Parathyroid adenoma (tissue), 2 donors: ENCODE data around the gene PLAGL1.

Experiments
- H2AFZ ChIP-seq: fragments of 300-600 bp; sonication (generic); one replicate; pipeline ENCODE4 v1.7.0; 2017; ENCODE audit warnings: antibody characterized with exemption, mild to moderate bottlenecking
- H3K27ac ChIP-seq: fragments of 300-600 bp; sonication (generic); one replicate; pipeline ENCODE4 v1.7.0; 2017
- H3K27me3 ChIP-seq: fragments of 300-600 bp; sonication (generic); one replicate; pipeline ENCODE4 v1.7.0; 2017; ENCODE audit warnings: low read length; ENCODE audit not compliant: control insufficient read depth, insufficient read depth
- H3K36me3 ChIP-seq: fragments of 300-600 bp; sonication (generic); one replicate; pipeline ENCODE4 v1.7.0; 2017; ENCODE audit warnings: low read length; ENCODE audit not compliant: control insufficient read depth, insufficient read depth
- H3K4me1 ChIP-seq: fragments of 300-600 bp; sonication (generic); one replicate; pipeline ENCODE4 v1.7.0; 2017; ENCODE audit warnings: control low read depth
- H3K4me2 ChIP-seq: fragments of 300-600 bp; sonication (generic); one replicate; pipeline ENCODE4 v1.7.0; 2017; ENCODE audit warnings: low read length
- H3K4me3 ChIP-seq: fragments of 300-600 bp; sonication (generic); one replicate; pipeline ENCODE4 v1.7.0; 2017; ENCODE audit warnings: low read depth, low read length
- H3K79me2 ChIP-seq: fragments of 300-600 bp; sonication (generic); one replicate; pipeline ENCODE4 v1.7.0; 2017; ENCODE audit warnings: control low read depth
- H3K9ac ChIP-seq: fragments of 300-600 bp; sonication (generic); one replicate; pipeline ENCODE4 v1.7.0; 2017; ENCODE audit warnings: mild to moderate bottlenecking
- H3K9me3 ChIP-seq: fragments of 300-600 bp; sonication (generic); one replicate; pipeline ENCODE4 v1.7.0; 2017; ENCODE audit warnings: low read length; ENCODE audit not compliant: control insufficient read depth
- TF ChIP-seq, protein P1 (sequence below): fragments of 300-600 bp; sonication (generic); IDR thresholded peaks from one replicate; pipeline ENCODE4 v1.7.0; 2017; ENCODE audit warnings: antibody characterized with exemption, mild to moderate bottlenecking
- donor health status: primary hyperparathyroidism.

The PLAGL1 gene

GRCh38 chr6:143973097-143973966 is 34.7 kb downstream of the PLAGL1 start:
- H3K4me2 ChIP-seq, result no peak overlapping the region
- no peaks in the 10 kb centered on the region for H3K4me1 ChIP-seq
- H3K9me3 ChIP-seq, result no peaks in the 10 kb centered on the region
- H3K27ac ChIP-seq, result no peak overlapping the region
- H2AFZ ChIP-seq, result no peak overlapping the region
- no peaks in the 10 kb centered on the region for H3K36me3 ChIP-seq
- H3K9ac ChIP-seq, result no peak overlapping the region
- H3K79me2 ChIP-seq, result no peaks in the 10 kb centered on the region
- H3K27me3 ChIP-seq, result no peaks in the 10 kb centered on the region
- H3K4me3 ChIP-seq, result no peak overlapping the region
- TF ChIP-seq, protein P1, sequence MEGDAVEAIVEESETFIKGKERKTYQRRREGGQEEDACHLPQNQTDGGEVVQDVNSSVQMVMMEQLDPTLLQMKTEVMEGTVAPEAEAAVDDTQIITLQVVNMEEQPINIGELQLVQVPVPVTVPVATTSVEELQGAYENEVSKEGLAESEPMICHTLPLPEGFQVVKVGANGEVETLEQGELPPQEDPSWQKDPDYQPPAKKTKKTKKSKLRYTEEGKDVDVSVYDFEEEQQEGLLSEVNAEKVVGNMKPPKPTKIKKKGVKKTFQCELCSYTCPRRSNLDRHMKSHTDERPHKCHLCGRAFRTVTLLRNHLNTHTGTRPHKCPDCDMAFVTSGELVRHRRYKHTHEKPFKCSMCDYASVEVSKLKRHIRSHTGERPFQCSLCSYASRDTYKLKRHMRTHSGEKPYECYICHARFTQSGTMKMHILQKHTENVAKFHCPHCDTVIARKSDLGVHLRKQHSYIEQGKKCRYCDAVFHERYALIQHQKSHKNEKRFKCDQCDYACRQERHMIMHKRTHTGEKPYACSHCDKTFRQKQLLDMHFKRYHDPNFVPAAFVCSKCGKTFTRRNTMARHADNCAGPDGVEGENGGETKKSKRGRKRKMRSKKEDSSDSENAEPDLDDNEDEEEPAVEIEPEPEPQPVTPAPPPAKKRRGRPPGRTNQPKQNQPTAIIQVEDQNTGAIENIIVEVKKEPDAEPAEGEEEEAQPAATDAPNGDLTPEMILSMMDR, result no peak

DNA sequence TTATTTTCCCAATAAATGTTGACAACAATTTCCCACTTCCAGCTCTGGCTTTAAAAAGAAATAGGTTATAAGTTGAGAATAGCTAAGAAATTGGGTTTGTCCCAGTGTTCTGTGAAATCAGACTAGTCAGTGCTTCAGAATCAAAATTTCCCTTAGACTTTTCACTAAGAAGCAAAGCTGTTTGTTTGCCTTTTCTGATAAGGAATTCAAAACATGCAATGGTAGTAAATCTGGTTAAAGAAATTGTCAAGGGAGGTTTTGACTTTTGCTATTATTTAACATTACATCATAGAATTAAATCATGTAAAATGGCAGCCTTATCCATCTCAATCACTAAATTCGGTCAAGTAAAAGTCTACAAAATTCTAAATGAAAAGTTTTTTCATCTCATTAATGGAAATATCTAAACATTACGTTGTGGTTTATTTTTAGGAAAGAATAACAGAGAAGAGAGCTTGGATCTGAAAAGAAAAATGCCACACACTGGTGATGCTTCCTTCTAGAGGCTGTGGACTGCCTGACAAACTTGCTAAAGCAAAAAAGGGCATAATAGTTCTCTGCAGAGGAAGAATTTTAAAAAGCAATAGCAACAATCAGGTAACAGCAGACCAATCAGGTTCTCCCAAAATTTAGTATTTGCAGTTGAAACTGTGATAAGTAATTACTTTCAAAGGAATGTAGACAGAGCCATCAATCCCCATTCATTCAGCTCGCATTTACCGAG is 36.4 kb downstream of the PLAGL1 start:
- Histone ChIP-seq H3K36me3 (no peaks in the 10 kb centered on the region), H3K9ac (no peak overlapping the region), H3K27me3 (no peaks in the 10 kb centered on the region), H3K79me2 (no peaks in the 10 kb centered on the region), H3K4me2 (no peak overlapping the region), H3K4me3 (no peak overlapping the region), H3K4me1 (no peaks in the 10 kb centered on the region), H3K27ac (no peak overlapping the region), H3K9me3 (no peaks in the 10 kb centered on the region), H2AFZ (no peak overlapping the region)
- TF ChIP-seq, protein P1, result no peak

- Histone ChIP-seq H2AFZ (no peak overlapping the region), H3K4me2 (no peak overlapping the region), H3K4me3 (no peak overlapping the region), H3K27me3 (no peaks in the 10 kb centered on the region), H3K4me1 (no peaks in the 10 kb centered on the region), H3K36me3 (no peaks in the 10 kb centered on the region), H3K79me2 (no peaks in the 10 kb centered on the region), H3K9me3 (no peaks in the 10 kb centered on the region), H3K9ac (no peak overlapping the region), H3K27ac (no peak overlapping the region)
- TF ChIP-seq, protein P1, result no peak
Measured at GRCh38 chr6:143970456-143971218, 37.4 kb downstream of the PLAGL1 start.

DNA sequence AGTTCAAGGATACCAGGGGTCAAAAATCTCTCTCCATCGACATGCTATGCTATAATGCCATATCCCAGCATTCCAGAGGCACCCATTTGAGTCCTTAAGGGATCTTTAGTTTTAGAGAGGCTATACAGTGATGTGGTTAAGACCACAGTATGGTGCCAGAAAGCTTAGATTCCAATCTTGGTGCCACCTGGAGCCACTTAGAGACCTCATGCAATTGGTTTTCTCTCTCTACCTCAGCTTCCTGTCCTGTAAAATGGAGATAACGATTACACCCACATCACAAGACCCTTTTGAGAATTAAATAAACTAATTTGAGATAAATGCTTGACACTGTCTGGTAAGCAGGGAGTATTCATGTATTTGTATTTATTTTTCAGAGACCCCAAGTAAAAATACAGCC is 39.0 kb downstream of the PLAGL1 start:
- no peaks in the 10 kb centered on the region for H3K79me2 ChIP-seq
- no peaks in the 10 kb centered on the region for H3K9me3 ChIP-seq
- no peak overlapping the region for H3K27ac ChIP-seq
- H3K4me3 ChIP-seq, result no peak overlapping the region
- H3K27me3 ChIP-seq, result no peaks in the 10 kb centered on the region
- H3K4me2 ChIP-seq, result no peak overlapping the region
- H3K9ac ChIP-seq, result no peak overlapping the region
- H3K4me1 ChIP-seq, result no peaks in the 10 kb centered on the region
- H2AFZ ChIP-seq, result no peak overlapping the region
- TF ChIP-seq, protein P1, result no peak
- no peaks in the 10 kb centered on the region for H3K36me3 ChIP-seq
